ENCODE results near the gene HYOU1. TPM values are rescaled to one million over a fixed set of nuclear protein-coding genes. Genes with fewer than 3 reads are reported as not detected.
"Not testable (repeated sequence)": the region's sequence is repeated elsewhere in the genome, so short reads cannot be mapped to it uniquely, and the experiment has no call there.

The HYOU1 gene
- total RNA-seq, 1 donor from 2014 or later = 301 TPM

DNA sequence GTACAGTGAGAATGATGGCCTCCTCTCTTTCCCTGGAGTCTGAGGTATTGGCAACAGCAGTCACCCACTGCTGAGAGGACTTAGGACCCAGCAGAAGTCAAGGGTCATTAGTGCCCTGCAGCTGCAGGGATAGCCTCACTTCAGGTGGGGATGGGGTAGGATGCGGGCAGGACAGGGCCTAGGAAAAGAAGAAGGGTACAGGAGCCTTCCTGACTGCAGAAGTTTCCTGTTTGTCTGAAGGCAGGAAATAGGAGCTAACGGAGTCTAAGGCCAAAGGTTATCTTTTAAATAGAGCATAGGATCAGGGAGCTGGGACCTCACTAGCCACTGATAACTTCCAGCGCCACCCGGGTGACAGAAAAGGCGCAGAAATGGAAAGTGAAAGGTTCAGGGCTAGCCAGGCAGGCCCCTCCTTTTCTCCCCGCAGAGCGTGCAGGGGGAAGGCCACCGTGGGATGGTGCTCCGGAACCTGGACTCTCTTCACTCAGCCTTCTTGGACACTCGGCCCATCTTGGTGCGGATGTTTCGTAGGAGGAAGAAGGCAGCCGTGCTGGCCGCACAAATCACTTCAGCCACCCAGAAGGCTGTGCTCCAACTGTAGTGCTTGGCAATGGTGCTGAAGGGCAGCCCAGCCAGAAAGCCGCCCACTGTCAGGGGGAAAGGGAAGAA is 32.4 kb downstream of the HYOU1 start:
- no peak overlapping the region for H3K4me3 ChIP-seq (ENCODE audit: low read depth, low read length)
- no peak for DNase-seq (ENCODE audit: low read depth)
- TF ChIP-seq, protein P1, sequence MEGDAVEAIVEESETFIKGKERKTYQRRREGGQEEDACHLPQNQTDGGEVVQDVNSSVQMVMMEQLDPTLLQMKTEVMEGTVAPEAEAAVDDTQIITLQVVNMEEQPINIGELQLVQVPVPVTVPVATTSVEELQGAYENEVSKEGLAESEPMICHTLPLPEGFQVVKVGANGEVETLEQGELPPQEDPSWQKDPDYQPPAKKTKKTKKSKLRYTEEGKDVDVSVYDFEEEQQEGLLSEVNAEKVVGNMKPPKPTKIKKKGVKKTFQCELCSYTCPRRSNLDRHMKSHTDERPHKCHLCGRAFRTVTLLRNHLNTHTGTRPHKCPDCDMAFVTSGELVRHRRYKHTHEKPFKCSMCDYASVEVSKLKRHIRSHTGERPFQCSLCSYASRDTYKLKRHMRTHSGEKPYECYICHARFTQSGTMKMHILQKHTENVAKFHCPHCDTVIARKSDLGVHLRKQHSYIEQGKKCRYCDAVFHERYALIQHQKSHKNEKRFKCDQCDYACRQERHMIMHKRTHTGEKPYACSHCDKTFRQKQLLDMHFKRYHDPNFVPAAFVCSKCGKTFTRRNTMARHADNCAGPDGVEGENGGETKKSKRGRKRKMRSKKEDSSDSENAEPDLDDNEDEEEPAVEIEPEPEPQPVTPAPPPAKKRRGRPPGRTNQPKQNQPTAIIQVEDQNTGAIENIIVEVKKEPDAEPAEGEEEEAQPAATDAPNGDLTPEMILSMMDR (IDR thresholded peaks at IDR 0.05; ENCODE audit: insufficient read depth, low read length, severe bottlenecking) = no peak
- H3K27me3 ChIP-seq (ENCODE audit: control insufficient read depth, insufficient read depth, low read length) = no peaks in the 10 kb centered on the region
- no peak for FAIRE-seq
- peaks cover 18% of the 10 kb centered on the region for H3K36me3 ChIP-seq (ENCODE audit: control insufficient read depth, insufficient read depth, low read length)

DNA sequence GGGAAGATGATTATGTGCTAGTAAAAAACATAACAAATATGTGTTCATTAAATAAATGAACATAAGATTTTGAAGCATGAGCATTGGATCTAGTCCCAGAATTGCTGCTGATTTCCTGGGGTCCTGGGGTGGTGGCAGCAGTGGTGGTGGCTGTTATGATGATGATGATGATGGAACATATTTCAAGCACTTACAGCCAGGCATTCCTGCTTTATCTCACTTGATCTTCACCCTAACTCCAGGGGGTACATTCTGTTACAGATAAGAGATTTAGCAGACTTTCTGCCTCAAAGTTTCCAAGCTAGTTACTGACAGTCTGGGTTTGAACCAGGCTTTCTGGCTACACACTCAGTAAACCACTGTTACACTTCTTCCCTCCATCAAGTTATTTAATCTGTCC is 33.3 kb downstream of the HYOU1 start:
- FAIRE-seq = no peak
- no peaks in the 10 kb centered on the region for H3K27me3 ChIP-seq (ENCODE audit: control insufficient read depth, insufficient read depth, low read length)
- DNase-seq (ENCODE audit: low read depth) = no peak
- TF ChIP-seq, protein P1 (IDR thresholded peaks at IDR 0.05; ENCODE audit: insufficient read depth, low read length, severe bottlenecking) = no peak
- H3K36me3 ChIP-seq (ENCODE audit: control insufficient read depth, insufficient read depth, low read length) = peaks cover 18% of the 10 kb centered on the region
- no peak overlapping the region for H3K4me3 ChIP-seq (ENCODE audit: low read depth, low read length)

DNA sequence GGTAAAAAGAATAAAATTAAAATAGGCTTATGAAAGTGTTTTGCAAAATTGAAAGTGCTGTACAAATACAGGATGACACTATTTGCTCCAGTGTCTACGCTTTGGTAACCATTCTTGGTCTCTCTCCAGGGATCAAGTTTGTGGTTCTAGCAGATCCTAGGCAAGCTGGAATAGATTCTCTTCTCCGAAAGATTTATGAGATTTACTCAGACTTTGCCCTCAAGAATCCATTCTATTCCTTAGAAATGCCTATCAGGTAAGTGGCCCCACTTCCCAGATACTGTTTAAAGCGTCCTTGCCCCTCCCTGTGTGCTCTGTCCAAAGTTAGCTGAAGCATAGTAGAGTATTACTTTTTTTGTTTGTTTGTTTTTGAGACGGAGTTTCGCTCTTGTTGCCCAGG is 35.4 kb downstream of the HYOU1 start:
- Histone ChIP-seq H3K27me3 (ENCODE audit: control insufficient read depth, insufficient read depth, low read length) (no peaks in the 10 kb centered on the region), H3K36me3 (ENCODE audit: control insufficient read depth, insufficient read depth, low read length) (peaks cover 18% of the 10 kb centered on the region), H3K4me3 (ENCODE audit: low read depth, low read length) (no peak overlapping the region)
- TF ChIP-seq, protein P1 (IDR thresholded peaks at IDR 0.05; ENCODE audit: insufficient read depth, low read length, severe bottlenecking) = no peak
- no peak for FAIRE-seq
- no peak for DNase-seq (ENCODE audit: low read depth)

DNA sequence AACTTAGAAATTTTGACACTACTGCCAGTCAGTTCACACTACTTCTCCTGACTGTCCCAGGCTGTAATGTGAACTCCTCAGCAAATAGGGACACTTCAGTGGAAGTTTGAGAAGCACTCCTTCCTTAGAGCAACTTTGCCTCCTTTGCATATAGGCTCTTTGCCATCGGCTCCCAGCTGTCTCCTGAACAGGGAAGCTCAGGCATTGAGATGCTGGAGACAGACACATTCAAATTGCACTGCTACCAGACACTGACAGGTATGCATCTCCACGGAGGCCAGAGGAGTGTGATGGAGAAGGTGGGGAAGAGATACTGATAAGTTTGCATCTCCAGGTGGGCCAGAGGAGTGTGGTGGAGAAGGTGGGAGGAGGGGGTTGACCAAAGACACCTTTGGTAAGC is 37.0 kb downstream of the HYOU1 start:
- Histone ChIP-seq H3K27me3 (ENCODE audit: control insufficient read depth, insufficient read depth, low read length) (no peaks in the 10 kb centered on the region), H3K36me3 (ENCODE audit: control insufficient read depth, insufficient read depth, low read length) (peaks cover 24% of the 10 kb centered on the region), H3K4me3 (ENCODE audit: low read depth, low read length) (no peak overlapping the region)
- TF ChIP-seq, protein P1 (IDR thresholded peaks at IDR 0.05; ENCODE audit: insufficient read depth, low read length, severe bottlenecking) = no peak
- FAIRE-seq = no peak
- no peak for DNase-seq (ENCODE audit: low read depth)

DNA sequence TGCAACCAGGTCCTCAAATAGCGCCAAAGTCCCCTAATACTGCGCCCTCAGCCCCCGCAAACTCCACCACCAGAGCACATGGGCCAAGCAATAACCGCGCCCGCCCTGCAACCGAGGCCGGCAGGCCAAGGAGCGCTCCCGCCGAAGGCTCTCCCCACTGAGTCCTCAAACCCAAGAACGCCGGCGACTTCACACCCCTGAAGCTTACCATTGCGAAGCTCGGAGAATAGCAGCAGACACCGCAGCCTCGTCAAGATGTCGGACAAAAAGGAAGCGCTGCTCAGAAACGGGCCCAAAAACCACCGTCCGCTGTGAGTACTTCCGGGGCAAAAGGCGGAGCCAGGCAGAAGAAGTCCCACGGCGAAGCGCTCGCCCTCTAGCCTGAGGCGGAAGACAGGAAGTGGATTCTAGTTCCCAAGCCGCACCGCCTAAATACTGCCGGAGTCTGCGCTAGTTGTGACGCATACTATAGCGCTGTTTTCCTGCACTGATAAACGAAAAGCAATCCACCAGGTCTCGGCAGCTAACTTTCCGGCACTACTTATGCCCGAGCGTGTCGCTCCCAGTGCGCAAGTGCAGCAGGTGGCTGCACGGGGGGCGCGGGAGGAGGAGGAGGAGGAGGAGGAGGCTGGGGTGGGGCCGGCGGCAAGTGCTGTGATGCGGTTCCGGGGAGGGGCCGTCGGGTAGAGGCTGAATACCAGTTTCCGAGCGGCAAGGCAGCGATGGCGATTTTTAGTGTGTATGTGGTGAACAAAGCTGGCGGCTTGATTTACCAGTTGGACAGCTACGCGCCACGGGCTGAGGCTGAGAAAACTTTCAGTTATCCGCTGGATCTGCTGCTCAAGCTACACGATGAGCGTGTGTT is 38.7 kb downstream of the HYOU1 start, which contains the start of the genes RPS25 and TRAPPC4:
RPS25 (minus strand) TSS at position 270 of the 865 bp plus-strand sequence; CDS start at position 211, 59 bp downstream.
TRAPPC4 (plus strand) TSS at position 693 of the 865 bp plus-strand sequence; CDS start at position 723, 30 bp downstream.
- TF ChIP-seq, protein P1 (IDR thresholded peaks at IDR 0.05; ENCODE audit: insufficient read depth, low read length, severe bottlenecking) = no peak
- Histone ChIP-seq H3K27me3 (ENCODE audit: control insufficient read depth, insufficient read depth, low read length) (no peaks in the 10 kb centered on the region), H3K4me3 (ENCODE audit: low read depth, low read length) (peak within 1 kb of the TSS; percentile 81), H3K36me3 (ENCODE audit: control insufficient read depth, insufficient read depth, low read length) (peaks cover 20% of the 10 kb centered on the region)
- FAIRE-seq (no peak), DNase-seq (ENCODE audit: low read depth) (peak; percentile 91)

DNA sequence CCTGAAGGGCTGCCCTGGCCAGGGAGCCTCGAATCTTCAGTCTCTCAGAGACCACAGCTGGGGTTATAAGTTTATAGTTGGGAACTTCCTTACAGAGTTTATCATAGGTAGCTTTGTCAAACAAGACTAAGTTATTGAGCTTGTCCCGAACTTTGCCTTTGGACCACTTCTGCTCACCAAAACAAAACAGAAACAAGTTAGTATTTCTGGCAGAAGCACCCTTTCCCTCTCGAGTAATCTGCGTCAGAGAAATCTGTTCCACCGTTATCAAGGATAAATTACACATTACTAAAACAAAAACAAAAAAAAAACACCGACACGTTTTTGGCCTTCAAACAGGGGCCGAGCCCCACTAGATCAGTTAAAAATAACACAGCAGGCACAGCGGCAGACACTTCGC is 39.6 kb downstream of the HYOU1 start:
- H3K4me3 ChIP-seq (ENCODE audit: low read depth, low read length) = peak overlapping the region; percentile 81
- FAIRE-seq; H3K27me3 ChIP-seq (ENCODE audit: control insufficient read depth, insufficient read depth, low read length); DNase-seq (ENCODE audit: low read depth): not testable (repeated sequence)
- H3K36me3 ChIP-seq (ENCODE audit: control insufficient read depth, insufficient read depth, low read length) = peaks cover 18% of the 10 kb centered on the region

Data from bronchial epithelial cell (primary cell).